GM23338 (cell line): ENCODE measurements around the gene PLXND1. TPM values are rescaled to one million over a fixed set of nuclear protein-coding genes. Genes with fewer than 3 reads are reported as not detected.
A peak's percentile ranks its signal among the peaks of the same experiment; 100 is the strongest.

Experiments
- ATAC-seq: fragments of 200-7000 bp; cut with Tn5 transposase; 3 replicates; pipeline ENCODE4 v1.9.1; 2020
- DNase-seq: peaks from one replicate; pipeline ENCODE4 v3.0.0-alpha.2; 2015; ENCODE audit warnings: low spot score
- H2AFZ ChIP-seq: fragments of 200-600 bp; sonication (generic); 2 replicates; pipeline ENCODE4 v1.8.0; 2016; ENCODE audit warnings: antibody characterized with exemption, mild to moderate bottlenecking, moderate library complexity
- H3F3A ChIP-seq: fragments of 200-600 bp; sonication (generic); replicated peaks from 2 replicates; pipeline ENCODE4 v1.8.0; 2017; ENCODE audit warnings: antibody characterized with exemption, mixed run types, low read depth
- H3K27ac ChIP-seq: fragments of 200-600 bp; sonication (generic); 2 replicates; pipeline ENCODE4 v1.6.1; 2016; ENCODE audit warnings: low read depth
- H3K27me3 ChIP-seq: fragments of 200-600 bp; sonication (generic); 2 replicates; pipeline ENCODE4 v1.8.0; 2016; ENCODE audit warnings: mild to moderate bottlenecking, mixed run types, moderate library complexity; ENCODE audit not compliant: insufficient read depth
- H3K36me3 ChIP-seq: fragments of 200-600 bp; sonication (generic); 2 replicates; pipeline ENCODE4 v1.8.0; 2016; ENCODE audit warnings: mild to moderate bottlenecking; ENCODE audit not compliant: insufficient read depth
- H3K4me1 ChIP-seq: fragments of 200-600 bp; sonication (generic); 2 replicates; pipeline ENCODE4 v1.8.0; 2016; ENCODE audit warnings: mild to moderate bottlenecking, moderate library complexity; ENCODE audit not compliant: insufficient read depth
- H3K4me2 ChIP-seq: fragments of 200-600 bp; sonication (generic); 2 replicates; pipeline ENCODE4 v1.7.1; 2017; ENCODE audit warnings: mixed run types
- H3K4me3 ChIP-seq: fragments of 200-600 bp; sonication (generic); 2 replicates; pipeline ENCODE4 v1.6.1; 2016; ENCODE audit warnings: mixed run types
- H3K79me2 ChIP-seq: fragments of 200-600 bp; sonication (generic); replicated peaks from 2 replicates; pipeline ENCODE4 v1.8.0; 2017; ENCODE audit warnings: mild to moderate bottlenecking; ENCODE audit not compliant: insufficient read depth
- H3K9me2 ChIP-seq: fragments of 200-600 bp; sonication (generic); 2 replicates; pipeline ENCODE4 v1.8.0; 2017; ENCODE audit not compliant: insufficient read depth
- H4K20me1 ChIP-seq: fragments of 200-600 bp; sonication (generic); replicated peaks from 2 replicates; pipeline ENCODE4 v1.8.0; 2017; ENCODE audit warnings: mild to moderate bottlenecking; ENCODE audit not compliant: insufficient read depth
- H3K27ac Mint-ChIP-seq: 2 replicates; pipeline ENCODE4 v1.8.0; 2020; ENCODE audit warnings: inconsistent platforms, mild to moderate bottlenecking, moderate library complexity, mixed read lengths
- H3K27me3 Mint-ChIP-seq: 3 replicates; pipeline ENCODE4 v1.8.0; 2022; ENCODE audit warnings: low read depth, mild to moderate bottlenecking, moderate library complexity, mixed read lengths, inconsistent platforms; ENCODE audit not compliant: insufficient read depth, poor library complexity
- H3K36me3 Mint-ChIP-seq: 3 replicates; pipeline ENCODE4 v1.8.0; 2021; ENCODE audit warnings: low read depth, mild to moderate bottlenecking, inconsistent platforms, moderate library complexity, mixed read lengths
- H3K4me1 Mint-ChIP-seq: 3 replicates; pipeline ENCODE4 v1.8.0; 2020; ENCODE audit warnings: mild to moderate bottlenecking, inconsistent platforms, mixed read lengths
- H3K4me3 Mint-ChIP-seq: 3 replicates; pipeline ENCODE4 v1.8.0; 2021; ENCODE audit warnings: moderate library complexity, mild to moderate bottlenecking, inconsistent platforms, mixed read lengths
- H3K9me3 Mint-ChIP-seq: 3 replicates; pipeline ENCODE4 v1.8.0; 2020; ENCODE audit warnings: moderate library complexity, mild to moderate bottlenecking, inconsistent platforms, mixed read lengths
- EZH2 ChIP-seq: fragments of 200-600 bp; sonication (generic); IDR thresholded peaks from one replicate; pipeline ENCODE4 v1.8.0; 2017; ENCODE audit warnings: antibody characterized with exemption, mild to moderate bottlenecking, low read depth; ENCODE audit not compliant: unreplicated experiment
- NANOG ChIP-seq: IDR thresholded peaks from 2 replicates; pipeline ENCODE4 v1.6.1; 2016; ENCODE audit warnings: antibody characterized with exemption, borderline replicate concordance
- STAT1 ChIP-seq: IDR thresholded peaks from one replicate; pipeline ENCODE4 v1.6.1; 2016; ENCODE audit warnings: antibody characterized with exemption; ENCODE audit not compliant: unreplicated experiment
- ZNF114 ChIP-seq: fragments of 250-450 bp; sonication (Bioruptor Pico); IDR thresholded peaks from 2 replicates; pipeline ENCODE4 v1.5.0; 2020; ENCODE audit warnings: mild to moderate bottlenecking, moderate library complexity
- polyA plus RNA-seq: library from polyadenylated mRNA; unstranded; fragments of >200 nt; fragmentation: Nextera tagmentation; extraction: Ambion mirVana; gene quantifications from 2 replicates; pipeline ENCODE4 v1.2.1, GENCODE V29; 2016
- total RNA-seq: library from RNA; depleted of rRNA; stranded (reverse); fragments of >200 nt; shearing (Covaris generic); gene quantifications from 2 replicates; pipeline ENCODE4 v1.2.3, GENCODE V29; 2014
- TF ChIP-seq, protein P1 (sequence below): fragments of 250-450 bp; sonication (Bioruptor Pico); IDR thresholded peaks from 2 replicates; pipeline ENCODE4 v1.5.0; 2020; ENCODE audit warnings: mild to moderate bottlenecking, moderate library complexity
- TF ChIP-seq, protein P2 (sequence below): IDR thresholded peaks from 2 replicates; pipeline ENCODE4 v1.6.1; 2016; ENCODE audit warnings: antibody characterized with exemption

PLXND1 gene
- total and polyA plus RNA-seq, 2 experiments from 2014 or later = 13.3 to 60.4 TPM

DNA sequence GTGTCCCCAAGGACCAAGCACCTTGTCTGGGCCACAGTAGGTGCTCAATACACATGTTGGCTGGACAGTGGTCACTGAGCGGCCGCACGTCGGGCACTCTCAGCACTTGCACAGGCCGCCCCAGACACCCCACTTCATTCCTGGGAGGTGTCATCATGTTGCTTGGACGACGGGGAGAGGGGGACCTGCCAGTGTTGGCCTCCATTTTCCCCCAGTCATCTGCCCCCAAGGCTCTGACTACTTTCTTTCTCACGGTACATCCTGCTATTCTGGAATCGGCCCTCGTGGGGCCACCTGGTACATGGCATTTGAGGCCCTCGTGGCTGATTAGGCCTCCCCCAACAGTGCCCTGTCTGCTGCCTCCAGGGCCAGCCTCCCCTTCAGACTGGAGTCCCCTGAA is 79.2 kb downstream of the PLXND1 start (continued):
- TF ChIP-seq, protein P1, sequence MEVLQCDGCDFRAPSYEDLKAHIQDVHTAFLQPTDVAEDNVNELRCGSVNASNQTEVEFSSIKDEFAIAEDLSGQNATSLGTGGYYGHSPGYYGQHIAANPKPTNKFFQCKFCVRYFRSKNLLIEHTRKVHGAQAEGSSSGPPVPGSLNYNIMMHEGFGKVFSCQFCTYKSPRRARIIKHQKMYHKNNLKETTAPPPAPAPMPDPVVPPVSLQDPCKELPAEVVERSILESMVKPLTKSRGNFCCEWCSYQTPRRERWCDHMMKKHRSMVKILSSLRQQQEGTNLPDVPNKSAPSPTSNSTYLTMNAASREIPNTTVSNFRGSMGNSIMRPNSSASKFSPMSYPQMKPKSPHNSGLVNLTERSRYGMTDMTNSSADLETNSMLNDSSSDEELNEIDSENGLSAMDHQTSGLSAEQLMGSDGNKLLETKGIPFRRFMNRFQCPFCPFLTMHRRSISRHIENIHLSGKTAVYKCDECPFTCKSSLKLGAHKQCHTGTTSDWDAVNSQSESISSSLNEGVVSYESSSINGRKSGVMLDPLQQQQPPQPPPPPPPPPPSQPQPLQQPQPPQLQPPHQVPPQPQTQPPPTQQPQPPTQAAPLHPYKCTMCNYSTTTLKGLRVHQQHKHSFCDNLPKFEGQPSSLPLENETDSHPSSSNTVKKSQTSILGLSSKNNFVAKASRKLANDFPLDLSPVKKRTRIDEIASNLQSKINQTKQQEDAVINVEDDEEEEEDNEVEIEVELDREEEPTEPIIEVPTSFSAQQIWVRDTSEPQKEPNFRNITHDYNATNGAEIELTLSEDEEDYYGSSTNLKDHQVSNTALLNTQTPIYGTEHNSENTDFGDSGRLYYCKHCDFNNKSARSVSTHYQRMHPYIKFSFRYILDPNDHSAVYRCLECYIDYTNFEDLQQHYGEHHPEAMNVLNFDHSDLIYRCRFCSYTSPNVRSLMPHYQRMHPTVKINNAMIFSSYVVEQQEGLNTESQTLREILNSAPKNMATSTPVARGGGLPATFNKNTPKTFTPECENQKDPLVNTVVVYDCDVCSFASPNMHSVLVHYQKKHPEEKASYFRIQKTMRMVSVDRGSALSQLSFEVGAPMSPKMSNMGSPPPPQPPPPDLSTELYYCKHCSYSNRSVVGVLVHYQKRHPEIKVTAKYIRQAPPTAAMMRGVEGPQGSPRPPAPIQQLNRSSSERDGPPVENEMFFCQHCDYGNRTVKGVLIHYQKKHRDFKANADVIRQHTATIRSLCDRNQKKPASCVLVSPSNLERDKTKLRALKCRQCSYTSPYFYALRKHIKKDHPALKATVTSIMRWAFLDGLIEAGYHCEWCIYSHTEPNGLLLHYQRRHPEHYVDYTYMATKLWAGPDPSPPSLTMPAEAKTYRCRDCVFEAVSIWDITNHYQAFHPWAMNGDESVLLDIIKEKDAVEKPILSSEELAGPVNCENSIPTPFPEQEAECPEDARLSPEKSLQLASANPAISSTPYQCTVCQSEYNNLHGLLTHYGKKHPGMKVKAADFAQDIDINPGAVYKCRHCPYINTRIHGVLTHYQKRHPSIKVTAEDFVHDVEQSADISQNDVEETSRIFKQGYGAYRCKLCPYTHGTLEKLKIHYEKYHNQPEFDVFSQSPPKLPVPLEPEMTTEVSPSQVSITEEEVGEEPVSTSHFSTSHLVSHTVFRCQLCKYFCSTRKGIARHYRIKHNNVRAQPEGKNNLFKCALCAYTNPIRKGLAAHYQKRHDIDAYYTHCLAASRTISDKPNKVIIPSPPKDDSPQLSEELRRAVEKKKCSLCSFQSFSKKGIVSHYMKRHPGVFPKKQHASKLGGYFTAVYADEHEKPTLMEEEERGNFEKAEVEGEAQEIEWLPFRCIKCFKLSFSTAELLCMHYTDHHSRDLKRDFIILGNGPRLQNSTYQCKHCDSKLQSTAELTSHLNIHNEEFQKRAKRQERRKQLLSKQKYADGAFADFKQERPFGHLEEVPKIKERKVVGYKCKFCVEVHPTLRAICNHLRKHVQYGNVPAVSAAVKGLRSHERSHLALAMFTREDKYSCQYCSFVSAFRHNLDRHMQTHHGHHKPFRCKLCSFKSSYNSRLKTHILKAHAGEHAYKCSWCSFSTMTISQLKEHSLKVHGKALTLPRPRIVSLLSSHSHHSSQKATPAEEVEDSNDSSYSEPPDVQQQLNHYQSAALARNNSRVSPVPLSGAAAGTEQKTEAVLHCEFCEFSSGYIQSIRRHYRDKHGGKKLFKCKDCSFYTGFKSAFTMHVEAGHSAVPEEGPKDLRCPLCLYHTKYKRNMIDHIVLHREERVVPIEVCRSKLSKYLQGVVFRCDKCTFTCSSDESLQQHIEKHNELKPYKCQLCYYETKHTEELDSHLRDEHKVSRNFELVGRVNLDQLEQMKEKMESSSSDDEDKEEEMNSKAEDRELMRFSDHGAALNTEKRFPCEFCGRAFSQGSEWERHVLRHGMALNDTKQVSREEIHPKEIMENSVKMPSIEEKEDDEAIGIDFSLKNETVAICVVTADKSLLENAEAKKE = no peak
- TF ChIP-seq EZH2 = no peak
- TF ChIP-seq, protein P2, sequence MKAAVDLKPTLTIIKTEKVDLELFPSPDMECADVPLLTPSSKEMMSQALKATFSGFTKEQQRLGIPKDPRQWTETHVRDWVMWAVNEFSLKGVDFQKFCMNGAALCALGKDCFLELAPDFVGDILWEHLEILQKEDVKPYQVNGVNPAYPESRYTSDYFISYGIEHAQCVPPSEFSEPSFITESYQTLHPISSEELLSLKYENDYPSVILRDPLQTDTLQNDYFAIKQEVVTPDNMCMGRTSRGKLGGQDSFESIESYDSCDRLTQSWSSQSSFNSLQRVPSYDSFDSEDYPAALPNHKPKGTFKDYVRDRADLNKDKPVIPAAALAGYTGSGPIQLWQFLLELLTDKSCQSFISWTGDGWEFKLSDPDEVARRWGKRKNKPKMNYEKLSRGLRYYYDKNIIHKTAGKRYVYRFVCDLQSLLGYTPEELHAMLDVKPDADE = no peak

DNA sequence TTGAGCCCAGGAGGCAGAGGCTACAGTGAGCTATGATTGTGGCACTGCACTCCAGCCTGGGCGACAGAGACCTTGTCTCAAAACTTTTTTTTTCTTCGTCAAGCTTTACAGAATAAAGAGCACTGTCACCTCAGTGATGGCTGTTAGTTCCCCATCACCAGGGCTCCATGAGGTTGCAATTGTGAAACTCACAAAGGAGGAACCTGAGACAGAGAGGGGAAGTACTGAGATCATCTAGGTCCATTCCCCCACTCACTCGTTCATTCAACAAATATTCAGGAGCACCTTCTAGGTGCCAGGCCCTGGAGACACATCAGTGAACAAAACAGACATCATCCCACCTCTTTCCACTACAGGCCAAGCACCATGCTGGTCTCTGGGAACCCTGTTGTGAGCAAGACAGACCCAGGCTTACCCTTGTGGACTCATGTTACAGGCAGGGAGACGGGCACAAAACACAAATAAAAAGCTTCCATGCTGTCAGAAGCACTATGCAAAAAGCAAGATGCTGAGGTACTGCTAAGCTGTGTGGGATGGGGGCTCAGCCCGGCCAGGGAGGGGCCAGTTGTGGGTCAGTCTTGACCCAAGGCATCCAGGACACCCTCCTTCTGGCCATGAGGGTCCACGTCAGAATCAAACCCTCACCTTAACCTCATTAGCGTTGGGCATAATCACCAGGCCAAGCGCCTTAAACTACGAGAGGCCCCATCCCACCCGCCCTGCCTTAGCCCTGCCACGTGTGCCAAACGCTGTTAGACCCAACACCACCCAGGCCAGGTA is 80.2 kb downstream of the PLXND1 start:
- Histone ChIP-seq H3K4me1 (peaks cover 5% of the 10 kb centered on the region; the same call in 1 of the 2 replicates), H3K27me3 (no peaks in the 10 kb centered on the region), H3K79me2 (no peaks in the 10 kb centered on the region), H3K36me3 (no peaks in the 10 kb centered on the region), H3K4me3 (no peak overlapping the region), H4K20me1 (no peaks in the 10 kb centered on the region), H3K27ac (no peak overlapping the region), H3K9me2 (0 out of 2 replicates have a peak, but pooled peaks cover 3% of the 10 kb centered on the region), H3F3A (no peaks in the 10 kb centered on the region), H3K4me2 (no peak overlapping the region), H2AFZ (no peak overlapping the region)
- ATAC-seq (peak; percentile 49), DNase-seq (no peak)
- H3K27ac Mint-ChIP-seq = no peak overlapping the region; the same call in 1 of the 2 replicates
- no peaks in the 10 kb centered on the region for H3K9me3 Mint-ChIP-seq
- peaks cover 20% of the 10 kb centered on the region for H3K27me3 Mint-ChIP-seq
- H3K4me3 Mint-ChIP-seq = no peak overlapping the region
- no peaks in the 10 kb centered on the region; the same call in 2 of the 3 replicates for H3K36me3 Mint-ChIP-seq
- peaks cover 27% of the 10 kb centered on the region for H3K4me1 Mint-ChIP-seq
- TF ChIP-seq STAT1 (no peak), ZNF114 (CRISPR knock-in tag) (no peak), NANOG (no peak)
- TF ChIP-seq, protein P1 = no peak
